Stimulated activated naive B cell treated with anti-CD40 and anti-IgM and Interleukin-4, amounts not matched to agents 10 μg/mL and 1 μg/mL and 100 μg/mL, for 72 hours (primary cell): ENCODE results near the gene TGFB1.
A peak's percentile ranks its signal among the peaks of the same experiment; 100 is the strongest.
"Not testable (repeated sequence)": the region's sequence is repeated elsewhere in the genome, so short reads cannot be mapped to it uniquely, and the experiment has no call there.

Experiments used
- ATAC-seq, 2 donors: fragments of 150-1000 bp; cut with Tn5 transposase; replicated peaks; 2 replicates each; pipeline ENCODE4 v1.10.0; 2021; ENCODE audit warnings: moderate library complexity in 1 of 2
- DNase-seq: peaks from one replicate; pipeline ENCODE4 v3.0.0; 2021
- H3K27ac Mint-ChIP-seq: one replicate; pipeline ENCODE4 v1.8.0; 2022; ENCODE audit warnings: mild to moderate bottlenecking, mixed read lengths
- H3K27me3 Mint-ChIP-seq, 2 donors: one replicate each; pipeline ENCODE4 v1.8.0; 2022; ENCODE audit warnings: mixed read lengths in 2 of 2
- H3K36me3 Mint-ChIP-seq, 2 donors: one replicate each; pipeline ENCODE4 v1.8.0; 2022; ENCODE audit warnings: mixed read lengths in 2 of 2, mild to moderate bottlenecking in 1 of 2
- H3K4me1 Mint-ChIP-seq, 2 donors: one replicate each; pipeline ENCODE4 v1.8.0; 2022; ENCODE audit warnings: mixed read lengths in 2 of 2, mild to moderate bottlenecking in 1 of 2
- H3K4me3 Mint-ChIP-seq, 2 donors: one replicate each; pipeline ENCODE4 v1.8.0; 2022; ENCODE audit warnings: mild to moderate bottlenecking in 2 of 2, mixed read lengths in 2 of 2, moderate library complexity in 1 of 2
- H3K9me3 Mint-ChIP-seq, 2 donors: one replicate each; pipeline ENCODE4 v1.8.0; 2022; ENCODE audit warnings: mixed read lengths in 2 of 2, mild to moderate bottlenecking in 1 of 2

The TGFB1 gene

DNA sequence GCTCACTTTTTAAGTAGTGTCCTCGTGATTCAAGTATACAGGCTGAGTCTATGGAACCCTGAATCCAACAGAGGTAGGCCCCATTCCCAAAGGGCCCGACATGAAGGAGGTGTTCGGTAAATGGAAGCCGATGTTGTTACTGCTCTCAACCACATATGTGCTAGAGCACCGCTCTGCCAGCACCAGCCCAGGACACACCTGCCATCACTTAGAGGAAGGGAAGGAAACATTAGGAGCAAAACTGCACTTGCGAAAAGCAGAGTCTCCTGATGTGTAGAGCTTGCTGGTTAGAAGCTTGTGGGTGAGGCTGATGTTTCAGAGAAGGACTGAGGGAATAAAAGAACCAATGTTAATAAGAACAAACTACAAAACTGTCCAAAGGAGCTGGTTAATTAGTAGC lies 53.2 kb downstream of the TGFB1 start:
- DNase-seq, result no peak
- Mint-ChIP-seq H3K4me1 (peaks cover 45 to 80% of the 10 kb centered on the region in 2 donors), H3K36me3 (peaks cover 64 to 78% of the 10 kb centered on the region in 2 donors), H3K4me3 (no peak overlapping the region), H3K27ac (peak overlapping the region; percentile 59), H3K27me3 (no peaks in the 10 kb centered on the region), H3K9me3 (no peaks in the 10 kb centered on the region)
- ATAC-seq, result no peak

GRCh38 chr19:41299755-41300089 lies 54.0 kb downstream of the TGFB1 start:
- no peak for DNase-seq
- Mint-ChIP-seq H3K27me3 (no peaks in the 10 kb centered on the region), H3K4me3 (no peak overlapping the region), H3K36me3 (peaks cover 68 to 79% of the 10 kb centered on the region in 2 donors), H3K27ac (peak overlapping the region; percentile 65), H3K4me1 (peaks cover 46 to 80% of the 10 kb centered on the region in 2 donors), H3K9me3 (no peaks in the 10 kb centered on the region)
- no peak for ATAC-seq

- Mint-ChIP-seq H3K36me3 (peaks cover 67 to 79% of the 10 kb centered on the region in 2 donors), H3K4me3 (no peak overlapping the region), H3K27me3 (no peaks in the 10 kb centered on the region), H3K9me3 (no peaks in the 10 kb centered on the region), H3K27ac (peak overlapping the region; percentile 93), H3K4me1 (peaks cover 46 to 77% of the 10 kb centered on the region in 2 donors)
- ATAC-seq (no peak), DNase-seq (no peak)
Measured at GRCh38 chr19:41299046-41299754, 54.5 kb downstream of the TGFB1 start.

DNA sequence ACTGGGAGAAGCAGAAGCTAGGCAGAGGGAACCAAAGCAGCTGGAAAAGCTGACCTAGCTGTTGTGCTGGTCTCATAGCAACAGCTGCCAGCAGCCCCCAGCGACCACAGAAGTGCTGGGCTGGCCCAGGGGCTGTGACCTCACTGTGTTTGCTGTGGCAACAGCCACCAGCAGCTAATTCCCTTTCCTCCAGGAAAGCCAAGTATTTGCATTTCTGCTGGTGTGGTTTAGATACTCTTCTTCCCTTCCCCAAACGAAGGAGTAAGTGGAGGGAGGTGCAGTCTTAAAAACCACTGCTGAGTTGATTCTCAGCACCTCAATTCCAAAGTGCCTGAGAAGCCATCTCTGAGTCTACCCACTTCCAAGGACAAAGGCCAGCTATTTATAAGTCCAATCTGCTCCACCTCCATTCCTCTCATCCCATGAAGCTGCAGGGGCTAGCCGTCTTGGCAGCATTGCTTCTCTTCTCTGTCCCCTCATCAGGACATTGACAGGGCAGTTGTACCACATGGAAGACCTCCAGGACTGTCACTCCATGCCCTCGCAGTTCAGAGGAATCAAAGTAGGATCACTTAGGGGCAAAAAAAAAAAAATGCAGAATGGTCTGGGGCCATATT lies 55.3 kb downstream of the TGFB1 start:
- H3K36me3 Mint-ChIP-seq, result peaks cover 67 to 76% of the 10 kb centered on the region in 2 donors
- peak; percentile 35 for DNase-seq

GRCh38 chr19:41297628-41298347 lies 55.9 kb downstream of the TGFB1 start:
- H3K4me1 Mint-ChIP-seq, result peaks cover 44 to 67% of the 10 kb centered on the region in 2 donors
- H3K27me3 Mint-ChIP-seq, result no peaks in the 10 kb centered on the region
- H3K27ac Mint-ChIP-seq, result peak overlapping the region; percentile 93
- peaks cover 67 to 76% of the 10 kb centered on the region in 2 donors for H3K36me3 Mint-ChIP-seq
- no peaks in the 10 kb centered on the region for H3K9me3 Mint-ChIP-seq
- peak; percentile 73 to 77 for ATAC-seq
- peak overlapping the region in 1 of 2 donors; percentile 10 for H3K4me3 Mint-ChIP-seq
- DNase-seq, result peak; percentile 39

More for the DNA sequence above, 55.3 kb downstream of the TGFB1 start:
- Mint-ChIP-seq H3K27ac (peak overlapping the region; percentile 93), H3K4me3 (no peak overlapping the region), H3K9me3 (no peaks in the 10 kb centered on the region), H3K4me1 (peaks cover 46 to 71% of the 10 kb centered on the region in 2 donors), H3K27me3 (no peaks in the 10 kb centered on the region)
- peak; percentile 42 to 45 for ATAC-seq

DNA sequence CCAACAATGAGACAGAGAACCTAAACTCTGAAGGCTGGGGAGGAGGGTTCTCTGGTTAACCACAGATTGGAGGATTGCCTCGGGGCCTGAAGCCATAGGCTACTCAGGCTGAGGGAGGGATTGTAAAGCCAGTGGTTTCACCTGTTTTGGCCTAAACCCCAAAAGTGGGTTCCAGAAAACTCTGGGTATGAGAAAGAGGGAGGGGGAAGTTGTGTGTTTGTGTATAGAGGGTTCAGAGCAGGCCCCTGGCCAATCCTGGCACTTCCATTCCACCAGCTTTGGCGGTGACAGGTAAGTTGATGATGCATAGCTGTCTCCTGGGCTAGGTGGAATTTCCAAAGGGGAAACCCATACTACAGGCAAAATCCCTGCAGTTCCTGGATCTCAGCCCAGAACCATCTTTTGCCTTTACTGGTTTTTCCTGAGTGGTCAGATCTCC lies 57.3 kb downstream of the TGFB1 start:
- DNase-seq (no peak), ATAC-seq (peak in 1 of 2 donors; percentile 10)
- H3K9me3 Mint-ChIP-seq, result no peaks in the 10 kb centered on the region
- H3K4me1 Mint-ChIP-seq, result peaks cover 36 to 53% of the 10 kb centered on the region in 2 donors
- peaks cover 67 to 76% of the 10 kb centered on the region in 2 donors for H3K36me3 Mint-ChIP-seq
- peak overlapping the region; percentile 93 for H3K27ac Mint-ChIP-seq
- no peaks in the 10 kb centered on the region for H3K27me3 Mint-ChIP-seq
- no peak overlapping the region for H3K4me3 Mint-ChIP-seq

DNA sequence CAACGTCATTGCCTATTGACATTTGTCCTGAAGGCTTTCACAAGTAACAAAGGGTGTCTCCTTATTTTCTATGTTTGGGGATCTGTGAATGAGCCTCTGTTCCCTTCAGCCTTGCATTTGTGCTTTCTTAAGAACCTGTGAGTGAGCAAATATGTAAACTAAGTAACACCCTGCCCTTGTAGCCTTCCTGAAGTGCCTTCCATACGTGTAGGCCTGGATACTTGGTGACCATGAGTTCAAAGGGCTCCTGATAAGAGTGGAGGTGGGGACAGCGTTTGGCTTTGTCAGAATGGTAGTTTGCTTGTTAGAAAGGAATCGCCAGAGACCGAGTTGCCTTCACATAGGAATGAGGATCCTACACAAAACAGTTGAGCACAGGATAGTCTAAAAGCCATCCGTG lies 58.2 kb downstream of the TGFB1 start:
- Mint-ChIP-seq H3K4me1 (peaks cover 31 to 50% of the 10 kb centered on the region in 2 donors), H3K36me3 (peaks cover 68 to 77% of the 10 kb centered on the region in 2 donors), H3K27me3 (no peaks in the 10 kb centered on the region), H3K9me3 (no peaks in the 10 kb centered on the region), H3K27ac (peak overlapping the region; percentile 93), H3K4me3 (no peak overlapping the region)
- ATAC-seq (no peak), DNase-seq (no peak)

- H3K4me1 Mint-ChIP-seq, result peaks cover 30 to 39% of the 10 kb centered on the region in 2 donors
- H3K36me3 Mint-ChIP-seq, result peaks cover 63 to 72% of the 10 kb centered on the region in 2 donors
- no peaks in the 10 kb centered on the region for H3K9me3 Mint-ChIP-seq
- ATAC-seq (no peak), DNase-seq (no peak)
- peak overlapping the region; percentile 47 for H3K27ac Mint-ChIP-seq
- no peaks in the 10 kb centered on the region for H3K27me3 Mint-ChIP-seq
- no peak overlapping the region for H3K4me3 Mint-ChIP-seq
Measured at GRCh38 chr19:41294393-41294792, 59.3 kb downstream of the TGFB1 start.

GRCh38 chr19:41289814-41290213 lies 63.9 kb downstream of the TGFB1 start:
- not testable (repeated sequence) for DNase-seq, H3K9me3 Mint-ChIP-seq, H3K27ac Mint-ChIP-seq, H3K27me3 Mint-ChIP-seq, H3K4me3 Mint-ChIP-seq, ATAC-seq, H3K4me1 Mint-ChIP-seq
- H3K36me3 Mint-ChIP-seq, result peaks cover 40 to 48% of the 10 kb centered on the region in 2 donors

DNA sequence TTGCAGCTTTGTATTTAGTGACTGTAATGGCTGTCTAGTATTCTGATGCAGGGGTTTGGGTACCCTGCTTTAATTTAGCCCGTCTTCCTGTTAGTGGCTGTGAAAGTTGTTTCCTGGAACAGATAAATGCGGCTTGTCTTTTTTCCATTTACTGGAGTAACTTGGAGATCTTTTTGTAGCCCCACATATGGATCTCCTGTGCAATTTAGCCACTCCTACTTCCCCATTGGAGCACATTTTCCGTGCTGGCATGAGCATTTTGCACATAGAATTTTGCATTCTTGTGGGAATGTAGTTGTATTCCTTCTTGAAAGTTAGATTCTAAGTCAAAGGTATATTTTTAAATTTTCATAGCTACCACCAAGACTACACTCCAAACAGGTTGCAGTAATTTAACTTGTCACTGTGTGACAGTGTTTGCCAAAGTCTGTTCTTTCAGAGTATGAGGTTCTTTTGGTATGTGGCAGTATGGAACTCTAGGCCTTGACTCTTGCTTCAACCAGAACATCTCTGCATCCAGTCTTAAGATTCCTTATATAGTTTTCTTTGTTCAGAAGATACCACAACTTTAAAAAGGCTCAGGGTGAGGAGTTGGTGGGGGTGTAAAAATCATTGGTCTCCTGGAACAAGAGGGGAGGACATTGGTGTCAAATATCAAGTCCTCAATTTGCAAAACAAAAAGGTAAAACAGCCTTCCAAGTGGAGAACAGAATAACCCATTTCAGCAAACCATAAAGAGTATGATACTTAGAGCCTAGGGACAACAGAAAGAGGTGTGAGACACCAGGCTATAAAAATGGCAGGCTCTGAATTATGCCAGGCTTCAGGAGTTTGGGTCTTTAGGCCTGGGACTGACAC lies 64.8 kb downstream of the TGFB1 start:
- Mint-ChIP-seq H3K36me3 (peaks cover 34 to 46% of the 10 kb centered on the region in 2 donors), H3K27ac (no peak overlapping the region), H3K9me3 (no peaks in the 10 kb centered on the region), H3K4me3 (no peak overlapping the region), H3K27me3 (no peaks in the 10 kb centered on the region), H3K4me1 (no peaks in the 10 kb centered on the region)
- DNase-seq (no peak), ATAC-seq (no peak)
